H1 (cell line): ENCODE results near the gene EPB41L4A. TPM values are rescaled to one million over a fixed set of nuclear protein-coding genes. Genes with fewer than 3 reads are reported as not detected.

Experiments used
- polyA plus RNA-seq, 7 experiments: library from polyadenylated mRNA; depleted of rRNA in 3 of 7; stranded (reverse) in 5 of 7; unstranded in 2 of 7; fragments of >200 nt in 5 of 7; fragments of 200-250 nt in 2 of 7; gene quantifications; 1 replicate in 5 of 7; 2 replicates in 1 of 7; 4 replicates in 1 of 7; pipeline versions ENCODE4 v1.2.1 to v1.2.3, GENCODE V29; 2011 to 2013; ENCODE audit warnings: missing spikeins in 2 of 7, mixed read lengths in 2 of 7
- total RNA-seq: library from RNA; stranded (reverse); fragmentation: NEBNext Ultra II Directional; extraction: Animal tissue kit (Norgen Biotek cat#: 25700); gene quantifications from 2 replicates; pipeline ENCODE4 v1.2.1, GENCODE V29; 2021
- TF ChIP-seq, protein P1 (sequence below): fragments of 300-600 bp; sonication (generic); IDR thresholded peaks from 2 replicates; pipeline ENCODE4 v1.7.1; 2012; ENCODE audit warnings: low read length, moderate library complexity, mild to moderate bottlenecking, inconsistent platforms; ENCODE audit not compliant: insufficient replicate concordance

The EPB41L4A gene
- total and polyA plus RNA-seq, 2 of the 8 experiments (the other 6 are each of a cell fraction or from before 2014, with no cell fraction given): 1.6 to 4.6 TPM

GRCh38 chr5:112258571-112258970 is 160.5 kb downstream of the EPB41L4A start (continued):
- TF ChIP-seq, protein P1, sequence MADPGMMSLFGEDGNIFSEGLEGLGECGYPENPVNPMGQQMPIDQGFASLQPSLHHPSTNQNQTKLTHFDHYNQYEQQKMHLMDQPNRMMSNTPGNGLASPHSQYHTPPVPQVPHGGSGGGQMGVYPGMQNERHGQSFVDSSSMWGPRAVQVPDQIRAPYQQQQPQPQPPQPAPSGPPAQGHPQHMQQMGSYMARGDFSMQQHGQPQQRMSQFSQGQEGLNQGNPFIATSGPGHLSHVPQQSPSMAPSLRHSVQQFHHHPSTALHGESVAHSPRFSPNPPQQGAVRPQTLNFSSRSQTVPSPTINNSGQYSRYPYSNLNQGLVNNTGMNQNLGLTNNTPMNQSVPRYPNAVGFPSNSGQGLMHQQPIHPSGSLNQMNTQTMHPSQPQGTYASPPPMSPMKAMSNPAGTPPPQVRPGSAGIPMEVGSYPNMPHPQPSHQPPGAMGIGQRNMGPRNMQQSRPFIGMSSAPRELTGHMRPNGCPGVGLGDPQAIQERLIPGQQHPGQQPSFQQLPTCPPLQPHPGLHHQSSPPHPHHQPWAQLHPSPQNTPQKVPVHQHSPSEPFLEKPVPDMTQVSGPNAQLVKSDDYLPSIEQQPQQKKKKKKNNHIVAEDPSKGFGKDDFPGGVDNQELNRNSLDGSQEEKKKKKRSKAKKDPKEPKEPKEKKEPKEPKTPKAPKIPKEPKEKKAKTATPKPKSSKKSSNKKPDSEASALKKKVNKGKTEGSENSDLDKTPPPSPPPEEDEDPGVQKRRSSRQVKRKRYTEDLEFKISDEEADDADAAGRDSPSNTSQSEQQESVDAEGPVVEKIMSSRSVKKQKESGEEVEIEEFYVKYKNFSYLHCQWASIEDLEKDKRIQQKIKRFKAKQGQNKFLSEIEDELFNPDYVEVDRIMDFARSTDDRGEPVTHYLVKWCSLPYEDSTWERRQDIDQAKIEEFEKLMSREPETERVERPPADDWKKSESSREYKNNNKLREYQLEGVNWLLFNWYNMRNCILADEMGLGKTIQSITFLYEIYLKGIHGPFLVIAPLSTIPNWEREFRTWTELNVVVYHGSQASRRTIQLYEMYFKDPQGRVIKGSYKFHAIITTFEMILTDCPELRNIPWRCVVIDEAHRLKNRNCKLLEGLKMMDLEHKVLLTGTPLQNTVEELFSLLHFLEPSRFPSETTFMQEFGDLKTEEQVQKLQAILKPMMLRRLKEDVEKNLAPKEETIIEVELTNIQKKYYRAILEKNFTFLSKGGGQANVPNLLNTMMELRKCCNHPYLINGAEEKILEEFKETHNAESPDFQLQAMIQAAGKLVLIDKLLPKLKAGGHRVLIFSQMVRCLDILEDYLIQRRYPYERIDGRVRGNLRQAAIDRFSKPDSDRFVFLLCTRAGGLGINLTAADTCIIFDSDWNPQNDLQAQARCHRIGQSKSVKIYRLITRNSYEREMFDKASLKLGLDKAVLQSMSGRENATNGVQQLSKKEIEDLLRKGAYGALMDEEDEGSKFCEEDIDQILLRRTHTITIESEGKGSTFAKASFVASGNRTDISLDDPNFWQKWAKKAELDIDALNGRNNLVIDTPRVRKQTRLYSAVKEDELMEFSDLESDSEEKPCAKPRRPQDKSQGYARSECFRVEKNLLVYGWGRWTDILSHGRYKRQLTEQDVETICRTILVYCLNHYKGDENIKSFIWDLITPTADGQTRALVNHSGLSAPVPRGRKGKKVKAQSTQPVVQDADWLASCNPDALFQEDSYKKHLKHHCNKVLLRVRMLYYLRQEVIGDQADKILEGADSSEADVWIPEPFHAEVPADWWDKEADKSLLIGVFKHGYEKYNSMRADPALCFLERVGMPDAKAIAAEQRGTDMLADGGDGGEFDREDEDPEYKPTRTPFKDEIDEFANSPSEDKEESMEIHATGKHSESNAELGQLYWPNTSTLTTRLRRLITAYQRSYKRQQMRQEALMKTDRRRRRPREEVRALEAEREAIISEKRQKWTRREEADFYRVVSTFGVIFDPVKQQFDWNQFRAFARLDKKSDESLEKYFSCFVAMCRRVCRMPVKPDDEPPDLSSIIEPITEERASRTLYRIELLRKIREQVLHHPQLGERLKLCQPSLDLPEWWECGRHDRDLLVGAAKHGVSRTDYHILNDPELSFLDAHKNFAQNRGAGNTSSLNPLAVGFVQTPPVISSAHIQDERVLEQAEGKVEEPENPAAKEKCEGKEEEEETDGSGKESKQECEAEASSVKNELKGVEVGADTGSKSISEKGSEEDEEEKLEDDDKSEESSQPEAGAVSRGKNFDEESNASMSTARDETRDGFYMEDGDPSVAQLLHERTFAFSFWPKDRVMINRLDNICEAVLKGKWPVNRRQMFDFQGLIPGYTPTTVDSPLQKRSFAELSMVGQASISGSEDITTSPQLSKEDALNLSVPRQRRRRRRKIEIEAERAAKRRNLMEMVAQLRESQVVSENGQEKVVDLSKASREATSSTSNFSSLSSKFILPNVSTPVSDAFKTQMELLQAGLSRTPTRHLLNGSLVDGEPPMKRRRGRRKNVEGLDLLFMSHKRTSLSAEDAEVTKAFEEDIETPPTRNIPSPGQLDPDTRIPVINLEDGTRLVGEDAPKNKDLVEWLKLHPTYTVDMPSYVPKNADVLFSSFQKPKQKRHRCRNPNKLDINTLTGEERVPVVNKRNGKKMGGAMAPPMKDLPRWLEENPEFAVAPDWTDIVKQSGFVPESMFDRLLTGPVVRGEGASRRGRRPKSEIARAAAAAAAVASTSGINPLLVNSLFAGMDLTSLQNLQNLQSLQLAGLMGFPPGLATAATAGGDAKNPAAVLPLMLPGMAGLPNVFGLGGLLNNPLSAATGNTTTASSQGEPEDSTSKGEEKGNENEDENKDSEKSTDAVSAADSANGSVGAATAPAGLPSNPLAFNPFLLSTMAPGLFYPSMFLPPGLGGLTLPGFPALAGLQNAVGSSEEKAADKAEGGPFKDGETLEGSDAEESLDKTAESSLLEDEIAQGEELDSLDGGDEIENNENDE: no peak
